Measurements from ENCODE around the gene NELFE. TPM values are rescaled to one million over a fixed set of nuclear protein-coding genes. Genes with fewer than 3 reads are reported as not detected.

The NELFE gene
- polyA plus RNA-seq, 1 donor (not counting 4 experiments of a cell fraction or from before 2014, with no cell fraction given), result 51.9 TPM

DNA sequence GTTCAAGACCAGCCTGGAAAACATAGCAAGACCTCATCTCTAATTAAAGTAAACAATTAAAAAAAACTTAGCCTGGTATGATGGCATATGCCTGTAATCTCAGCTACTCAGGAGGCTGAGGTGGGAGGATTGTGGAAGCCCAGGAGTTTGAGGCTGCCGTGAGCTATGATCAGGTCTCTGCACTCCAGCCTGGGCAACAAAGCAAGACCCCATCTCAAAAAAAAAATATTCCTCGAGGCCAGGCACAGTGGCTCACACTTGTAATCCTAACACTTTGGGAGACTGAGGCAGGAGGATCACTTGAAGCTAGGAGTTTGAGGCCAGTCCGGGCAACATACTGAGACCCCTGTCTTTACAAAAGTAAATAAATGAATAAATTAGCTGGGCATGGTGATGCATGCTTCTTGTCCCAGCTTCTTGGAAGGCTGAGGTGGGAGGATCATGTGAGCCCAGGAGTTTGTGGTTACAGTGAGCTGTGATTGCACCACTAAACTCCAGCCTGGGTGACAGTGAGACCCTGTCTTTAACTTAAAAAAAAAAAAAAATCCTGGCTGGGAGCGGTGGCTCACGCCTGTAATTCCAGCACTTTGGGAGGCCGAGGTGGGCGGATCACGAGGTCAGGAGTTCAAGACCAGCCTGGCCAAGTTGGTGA, 40.6 kb downstream of the NELFE start:
- dilution Hi-C loops (cut with MboI; ENCODE audit: extremely low pct_ligation_motif_present, low sequenced_read_pairs), result no loop called here
- H3K9me1 ChIP-seq (ENCODE audit: control insufficient read depth, extremely low read depth, insufficient read depth, low read length), result no peaks in the 10 kb centered on the region
- H4K20me1 ChIP-seq (ENCODE audit: control insufficient read depth, extremely low read depth, insufficient read depth, low read length), result no peaks in the 10 kb centered on the region
- H3K4me3 ChIP-seq (ENCODE audit: control insufficient read depth in 2 of 3, extremely low read depth in 1 of 3, insufficient read depth in 2 of 3, low read depth in 1 of 3, low read length in 3 of 3), result no peak overlapping the region
- H3K4me1 ChIP-seq (ENCODE audit: control insufficient read depth, extremely low read depth, insufficient read depth, low read length), result peaks cover 4% of the 10 kb centered on the region
- TF ChIP-seq EZH2 (IDR thresholded peaks at IDR 0.05; ENCODE audit: low read length), result no peak
- TF ChIP-seq, protein P1, sequence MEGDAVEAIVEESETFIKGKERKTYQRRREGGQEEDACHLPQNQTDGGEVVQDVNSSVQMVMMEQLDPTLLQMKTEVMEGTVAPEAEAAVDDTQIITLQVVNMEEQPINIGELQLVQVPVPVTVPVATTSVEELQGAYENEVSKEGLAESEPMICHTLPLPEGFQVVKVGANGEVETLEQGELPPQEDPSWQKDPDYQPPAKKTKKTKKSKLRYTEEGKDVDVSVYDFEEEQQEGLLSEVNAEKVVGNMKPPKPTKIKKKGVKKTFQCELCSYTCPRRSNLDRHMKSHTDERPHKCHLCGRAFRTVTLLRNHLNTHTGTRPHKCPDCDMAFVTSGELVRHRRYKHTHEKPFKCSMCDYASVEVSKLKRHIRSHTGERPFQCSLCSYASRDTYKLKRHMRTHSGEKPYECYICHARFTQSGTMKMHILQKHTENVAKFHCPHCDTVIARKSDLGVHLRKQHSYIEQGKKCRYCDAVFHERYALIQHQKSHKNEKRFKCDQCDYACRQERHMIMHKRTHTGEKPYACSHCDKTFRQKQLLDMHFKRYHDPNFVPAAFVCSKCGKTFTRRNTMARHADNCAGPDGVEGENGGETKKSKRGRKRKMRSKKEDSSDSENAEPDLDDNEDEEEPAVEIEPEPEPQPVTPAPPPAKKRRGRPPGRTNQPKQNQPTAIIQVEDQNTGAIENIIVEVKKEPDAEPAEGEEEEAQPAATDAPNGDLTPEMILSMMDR (optimal IDR thresholded peaks at IDR 0.05 in 1 of 3, IDR thresholded peaks at IDR 0.05 in 1 of 3, conservative IDR thresholded peaks at IDR 0.05 in 1 of 3; ENCODE audit: extremely low read depth in 1 of 3, insufficient read depth in 2 of 3, low read length in 3 of 3), result no peak
- no peak overlapping the region for H3K9ac ChIP-seq (ENCODE audit: control insufficient read depth, extremely low read depth, insufficient read depth, low read length)
- no peak overlapping the region for H3K4me2 ChIP-seq (ENCODE audit: control insufficient read depth, extremely low read depth, insufficient read depth, low read depth, low read length)
- no peak overlapping the region for H3K27ac ChIP-seq (ENCODE audit: control insufficient read depth, insufficient read depth, low read length)
- no peaks in the 10 kb centered on the region for H3K79me2 ChIP-seq (ENCODE audit: control insufficient read depth, insufficient read depth, low read length)
- H3K36me3 ChIP-seq (ENCODE audit: control insufficient read depth in 2 of 2, extremely low read depth in 1 of 2, insufficient read depth in 2 of 2, low read length in 2 of 2), result no peaks in the 10 kb centered on the region
- FAIRE-seq (no peak), DNase-seq (ENCODE audit: low read depth, low spot score) (no peak)
- no peaks in the 10 kb centered on the region for H3K27me3 ChIP-seq (ENCODE audit: control insufficient read depth, extremely low read depth, insufficient read depth, low read length)
- no peaks in the 10 kb centered on the region for H3K9me3 ChIP-seq (ENCODE audit: control insufficient read depth, low read depth, low read length)
- H2AFZ ChIP-seq (ENCODE audit: control insufficient read depth, low read length), result no peak overlapping the region

DNA sequence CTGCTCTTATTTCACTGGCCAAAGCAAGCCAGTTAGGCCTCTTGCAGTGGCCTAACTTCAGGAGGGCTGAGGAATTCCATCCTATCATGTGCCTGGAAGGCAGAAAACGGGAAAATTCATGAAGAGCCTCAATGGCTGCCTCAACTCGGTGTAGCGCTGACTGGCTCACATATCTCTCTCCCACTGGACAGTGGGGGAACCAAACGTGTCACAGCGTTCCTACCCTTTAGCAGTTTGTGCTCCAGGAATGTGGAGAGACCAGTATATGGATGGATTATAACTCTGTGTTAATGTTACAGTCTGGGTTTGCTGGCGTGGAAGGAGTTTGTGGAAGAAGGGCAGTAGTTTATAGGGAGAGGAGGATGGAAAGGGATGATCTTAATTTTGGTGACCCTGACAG, 43.0 kb downstream of the NELFE start:
- no peak for TF ChIP-seq EZH2 (IDR thresholded peaks at IDR 0.05; ENCODE audit: low read length)
- TF ChIP-seq, protein P1 (optimal IDR thresholded peaks at IDR 0.05 in 1 of 3, IDR thresholded peaks at IDR 0.05 in 1 of 3, conservative IDR thresholded peaks at IDR 0.05 in 1 of 3; ENCODE audit: extremely low read depth in 1 of 3, insufficient read depth in 2 of 3, low read length in 3 of 3), result no peak
- Histone ChIP-seq H3K4me2 (ENCODE audit: control insufficient read depth, extremely low read depth, insufficient read depth, low read depth, low read length) (no peak overlapping the region), H3K27me3 (ENCODE audit: control insufficient read depth, extremely low read depth, insufficient read depth, low read length) (no peaks in the 10 kb centered on the region), H3K79me2 (ENCODE audit: control insufficient read depth, insufficient read depth, low read length) (no peaks in the 10 kb centered on the region), H3K27ac (ENCODE audit: control insufficient read depth, insufficient read depth, low read length) (no peak overlapping the region), H3K9me3 (ENCODE audit: control insufficient read depth, low read depth, low read length) (no peaks in the 10 kb centered on the region), H3K9me1 (ENCODE audit: control insufficient read depth, extremely low read depth, insufficient read depth, low read length) (no peaks in the 10 kb centered on the region), H3K36me3 (ENCODE audit: control insufficient read depth in 2 of 2, extremely low read depth in 1 of 2, insufficient read depth in 2 of 2, low read length in 2 of 2) (no peaks in the 10 kb centered on the region), H4K20me1 (ENCODE audit: control insufficient read depth, extremely low read depth, insufficient read depth, low read length) (no peaks in the 10 kb centered on the region), H3K4me3 (ENCODE audit: control insufficient read depth in 2 of 3, extremely low read depth in 1 of 3, insufficient read depth in 2 of 3, low read depth in 1 of 3, low read length in 3 of 3) (no peak overlapping the region), H2AFZ (ENCODE audit: control insufficient read depth, low read length) (no peak overlapping the region), H3K9ac (ENCODE audit: control insufficient read depth, extremely low read depth, insufficient read depth, low read length) (no peak overlapping the region), H3K4me1 (ENCODE audit: control insufficient read depth, extremely low read depth, insufficient read depth, low read length) (peaks cover 11% of the 10 kb centered on the region)
- FAIRE-seq (no peak), DNase-seq (ENCODE audit: low read depth, low spot score) (no peak)
- dilution Hi-C loops (cut with MboI; ENCODE audit: extremely low pct_ligation_motif_present, low sequenced_read_pairs), result no loop called here

Measured in keratinocyte (primary cell).